ENCODE data around the gene ERBIN. TPM values are rescaled to one million over a fixed set of nuclear protein-coding genes. Genes with fewer than 3 reads are reported as not detected.

The ERBIN gene
- total and polyA plus RNA-seq, 2 experiments from 2014 or later = 32.9 to 117 TPM

DNA sequence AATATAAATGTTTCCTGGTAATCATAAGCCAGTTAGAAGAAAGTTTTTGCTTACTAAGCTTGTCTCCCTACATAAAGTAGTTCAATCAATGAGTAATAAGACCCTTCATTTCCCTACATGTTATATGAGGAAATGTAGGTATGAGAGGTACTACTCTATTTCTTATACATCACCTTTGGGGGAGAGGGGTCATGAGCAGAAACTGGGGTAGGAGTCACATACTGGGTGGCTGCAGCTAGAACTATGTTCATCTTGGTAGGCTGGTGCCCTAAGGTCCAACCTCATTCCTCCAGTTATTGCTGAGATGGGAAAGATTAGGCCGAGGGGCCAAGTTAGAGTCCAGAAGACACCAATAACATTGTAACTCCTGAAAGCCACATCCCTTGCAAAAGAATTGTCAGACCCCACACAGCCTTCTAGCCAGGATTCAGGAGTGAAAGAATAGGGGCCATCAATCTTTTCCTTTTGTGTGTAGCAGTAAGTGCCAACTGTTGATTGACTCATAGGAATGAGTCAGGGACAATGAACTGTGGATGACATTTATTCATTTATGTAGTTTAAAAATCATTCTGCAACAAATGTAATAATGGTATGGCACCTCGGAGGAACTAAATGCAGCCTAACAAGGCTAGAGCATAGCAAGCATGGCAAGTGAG lies 196.1 kb downstream of the ERBIN start:
- Histone ChIP-seq H4K20me1 (ENCODE audit: insufficient read depth, poor library complexity, severe bottlenecking) (no peaks in the 10 kb centered on the region), H3K27ac (no peak overlapping the region), H2AFZ (no peak overlapping the region), H3K9me2 (replicated peaks; ENCODE audit: insufficient read depth) (no peaks in the 10 kb centered on the region), H3K4me2 (no peak overlapping the region), H3K36me3 (replicated peaks; ENCODE audit: insufficient read depth, low read depth) (no peaks in the 10 kb centered on the region), H3K4me3 (no peak overlapping the region), H3K27me3 (no peaks in the 10 kb centered on the region), H3K4me1 (ENCODE audit: insufficient read depth) (no peaks in the 10 kb centered on the region), H3K9me3 (ENCODE audit: low read depth) (no peaks in the 10 kb centered on the region), H3K79me2 (no peaks in the 10 kb centered on the region)
- no peak for DNase-seq (ENCODE audit: low spot score)
- 91% methylated on average over 2 of the region's 2 CpGs for WGBS (ENCODE audit: low lambda C conversion rate, missing lambda C conversion rate)
- TF ChIP-seq, protein P1, sequence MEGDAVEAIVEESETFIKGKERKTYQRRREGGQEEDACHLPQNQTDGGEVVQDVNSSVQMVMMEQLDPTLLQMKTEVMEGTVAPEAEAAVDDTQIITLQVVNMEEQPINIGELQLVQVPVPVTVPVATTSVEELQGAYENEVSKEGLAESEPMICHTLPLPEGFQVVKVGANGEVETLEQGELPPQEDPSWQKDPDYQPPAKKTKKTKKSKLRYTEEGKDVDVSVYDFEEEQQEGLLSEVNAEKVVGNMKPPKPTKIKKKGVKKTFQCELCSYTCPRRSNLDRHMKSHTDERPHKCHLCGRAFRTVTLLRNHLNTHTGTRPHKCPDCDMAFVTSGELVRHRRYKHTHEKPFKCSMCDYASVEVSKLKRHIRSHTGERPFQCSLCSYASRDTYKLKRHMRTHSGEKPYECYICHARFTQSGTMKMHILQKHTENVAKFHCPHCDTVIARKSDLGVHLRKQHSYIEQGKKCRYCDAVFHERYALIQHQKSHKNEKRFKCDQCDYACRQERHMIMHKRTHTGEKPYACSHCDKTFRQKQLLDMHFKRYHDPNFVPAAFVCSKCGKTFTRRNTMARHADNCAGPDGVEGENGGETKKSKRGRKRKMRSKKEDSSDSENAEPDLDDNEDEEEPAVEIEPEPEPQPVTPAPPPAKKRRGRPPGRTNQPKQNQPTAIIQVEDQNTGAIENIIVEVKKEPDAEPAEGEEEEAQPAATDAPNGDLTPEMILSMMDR (IDR thresholded peaks at IDR 0.05; ENCODE audit: poor library complexity) = no peak

DNA sequence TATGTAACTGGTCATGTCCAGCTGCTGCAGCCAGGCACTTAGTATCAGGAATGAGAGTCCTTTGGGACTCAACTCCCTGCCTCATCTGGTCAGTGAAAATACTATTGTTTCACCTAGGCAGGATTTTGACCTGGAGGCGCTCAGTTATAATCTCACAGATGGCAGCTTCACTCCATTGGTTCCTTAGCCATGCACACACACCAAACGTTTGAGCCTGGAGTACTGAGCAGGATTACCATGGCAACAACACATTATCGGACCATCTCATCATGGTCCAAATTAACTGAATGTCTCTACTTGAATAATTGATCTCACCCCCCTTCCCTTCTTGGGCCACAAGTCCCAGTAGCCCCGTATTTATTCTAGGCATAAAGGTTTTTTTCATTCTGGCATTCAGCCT lies 202.8 kb downstream of the ERBIN start:
- H3K79me2 ChIP-seq = no peaks in the 10 kb centered on the region
- H3K4me3 ChIP-seq = no peak overlapping the region
- 86% methylated on average over 4 of the region's 4 CpGs for WGBS (ENCODE audit: low lambda C conversion rate, missing lambda C conversion rate)
- H3K4me1 ChIP-seq (ENCODE audit: insufficient read depth) = no peaks in the 10 kb centered on the region
- H3K4me2 ChIP-seq = no peak overlapping the region
- H3K36me3 ChIP-seq (replicated peaks; ENCODE audit: insufficient read depth, low read depth) = no peaks in the 10 kb centered on the region
- H3K9me3 ChIP-seq (ENCODE audit: low read depth) = no peaks in the 10 kb centered on the region
- H3K27ac ChIP-seq = no peak overlapping the region
- no peak overlapping the region for H2AFZ ChIP-seq
- no peaks in the 10 kb centered on the region for H3K27me3 ChIP-seq
- TF ChIP-seq, protein P1 (IDR thresholded peaks at IDR 0.05; ENCODE audit: poor library complexity) = no peak
- TF ChIP-seq EZH2 (IDR thresholded peaks at IDR 0.05; ENCODE audit: borderline replicate concordance) (no peak), EZH2phosphoT487 (IDR thresholded peaks at IDR 0.05; ENCODE audit: low read depth, severe bottlenecking, unreplicated experiment) (no peak)
- no peaks in the 10 kb centered on the region for H3K9me2 ChIP-seq (replicated peaks; ENCODE audit: insufficient read depth)
- DNase-seq (ENCODE audit: low spot score) = no peak
- H4K20me1 ChIP-seq (ENCODE audit: insufficient read depth, poor library complexity, severe bottlenecking) = no peaks in the 10 kb centered on the region

DNA sequence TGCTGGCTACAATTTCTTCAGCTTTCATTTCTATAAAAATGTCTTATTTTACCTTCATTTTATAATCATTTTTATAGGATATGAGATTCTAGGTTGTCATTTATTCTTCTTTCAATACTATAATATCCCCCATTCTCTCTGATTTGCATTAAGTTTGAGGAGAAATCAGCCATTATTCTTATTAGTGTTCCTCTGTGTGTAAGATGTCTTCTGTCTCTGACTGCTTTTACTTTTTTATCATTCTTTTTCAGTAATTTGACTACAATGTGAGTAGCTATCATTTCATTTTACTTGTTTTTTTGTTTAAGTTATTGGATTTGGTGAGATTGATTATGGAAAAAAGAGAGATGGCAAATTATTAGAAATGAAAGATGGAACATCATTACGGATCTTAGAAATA lies 204.1 kb downstream of the ERBIN start:
- WGBS (ENCODE audit: low lambda C conversion rate, missing lambda C conversion rate) = 96% methylated on average over 1 of the region's 1 CpG
- Histone ChIP-seq H3K4me2 (no peak overlapping the region), H4K20me1 (ENCODE audit: insufficient read depth, poor library complexity, severe bottlenecking) (no peaks in the 10 kb centered on the region), H3K9me2 (replicated peaks; ENCODE audit: insufficient read depth) (no peaks in the 10 kb centered on the region), H2AFZ (no peak overlapping the region), H3K4me3 (no peak overlapping the region), H3K27ac (no peak overlapping the region), H3K79me2 (no peaks in the 10 kb centered on the region), H3K4me1 (ENCODE audit: insufficient read depth) (no peaks in the 10 kb centered on the region), H3K27me3 (no peaks in the 10 kb centered on the region), H3K36me3 (replicated peaks; ENCODE audit: insufficient read depth, low read depth) (no peaks in the 10 kb centered on the region), H3K9me3 (ENCODE audit: low read depth) (no peaks in the 10 kb centered on the region)
- TF ChIP-seq EZH2phosphoT487 (IDR thresholded peaks at IDR 0.05; ENCODE audit: low read depth, severe bottlenecking, unreplicated experiment) = no peak
- TF ChIP-seq, protein P1 (IDR thresholded peaks at IDR 0.05; ENCODE audit: poor library complexity) = no peak
- TF ChIP-seq EZH2 (IDR thresholded peaks at IDR 0.05; ENCODE audit: borderline replicate concordance) = no peak
- DNase-seq (ENCODE audit: low spot score) = no peak

Small RNA genes within 50 kb of the gene (small RNA-seq; reads per million reads assigned to genes)
- gene RF00598 = not detected

Other genes starting within 250 kb of the ERBIN start
- gene SGTB, start 204.5 kb upstream of the ERBIN start, total RNA-seq = 7.1 and 9.0 TPM in 2 replicates
- gene SGTB, start 204.5 kb upstream of the ERBIN start, polyA plus RNA-seq = 3.4 and 3.6 TPM in 2 replicates
- 17.3 and 24.3 TPM in 2 replicates for gene NLN, start 204.4 kb upstream of the ERBIN start, total RNA-seq
- 13.4 and 16.4 TPM in 2 replicates for gene NLN, start 204.4 kb upstream of the ERBIN start, polyA plus RNA-seq
- 67.8 and 91.9 TPM in 2 replicates for gene SREK1, start 217.7 kb downstream of the ERBIN start, total RNA-seq
- gene SREK1, start 217.7 kb downstream of the ERBIN start, polyA plus RNA-seq = 54.1 and 60.3 TPM in 2 replicates

All from hepatocyte (in vitro differentiated cells).